Measurements from ENCODE around the gene TRIP13. TPM values are rescaled to one million over a fixed set of nuclear protein-coding genes. Genes with fewer than 3 reads are reported as not detected.
A peak's percentile ranks its signal among the peaks of the same experiment; 100 is the strongest.
"Not testable (repeated sequence)": the region's sequence is repeated elsewhere in the genome, so short reads cannot be mapped to it uniquely, and the experiment has no call there.

The TRIP13 gene
- total RNA-seq, 1 donor from 2014 or later: 18.2 TPM

GRCh38 chr5:935510-936084 lies 42.9 kb downstream of the TRIP13 start:
- TF ChIP-seq CTCF (conservative IDR thresholded peaks at IDR 0.05): no peak
- Mint-ChIP-seq H3K27me3 (peaks cover 11% of the 10 kb centered on the region), H3K4me3 (no peak overlapping the region), H3K4me1 (ENCODE audit: unreplicated experiment) (peaks cover 5% of the 10 kb centered on the region), H3K36me3 (no peaks in the 10 kb centered on the region), H3K27ac (no peak overlapping the region), H3K9me3 (no peaks in the 10 kb centered on the region)
- DNase-seq (ENCODE audit: extremely low spot score, unreplicated experiment): no peak

DNA sequence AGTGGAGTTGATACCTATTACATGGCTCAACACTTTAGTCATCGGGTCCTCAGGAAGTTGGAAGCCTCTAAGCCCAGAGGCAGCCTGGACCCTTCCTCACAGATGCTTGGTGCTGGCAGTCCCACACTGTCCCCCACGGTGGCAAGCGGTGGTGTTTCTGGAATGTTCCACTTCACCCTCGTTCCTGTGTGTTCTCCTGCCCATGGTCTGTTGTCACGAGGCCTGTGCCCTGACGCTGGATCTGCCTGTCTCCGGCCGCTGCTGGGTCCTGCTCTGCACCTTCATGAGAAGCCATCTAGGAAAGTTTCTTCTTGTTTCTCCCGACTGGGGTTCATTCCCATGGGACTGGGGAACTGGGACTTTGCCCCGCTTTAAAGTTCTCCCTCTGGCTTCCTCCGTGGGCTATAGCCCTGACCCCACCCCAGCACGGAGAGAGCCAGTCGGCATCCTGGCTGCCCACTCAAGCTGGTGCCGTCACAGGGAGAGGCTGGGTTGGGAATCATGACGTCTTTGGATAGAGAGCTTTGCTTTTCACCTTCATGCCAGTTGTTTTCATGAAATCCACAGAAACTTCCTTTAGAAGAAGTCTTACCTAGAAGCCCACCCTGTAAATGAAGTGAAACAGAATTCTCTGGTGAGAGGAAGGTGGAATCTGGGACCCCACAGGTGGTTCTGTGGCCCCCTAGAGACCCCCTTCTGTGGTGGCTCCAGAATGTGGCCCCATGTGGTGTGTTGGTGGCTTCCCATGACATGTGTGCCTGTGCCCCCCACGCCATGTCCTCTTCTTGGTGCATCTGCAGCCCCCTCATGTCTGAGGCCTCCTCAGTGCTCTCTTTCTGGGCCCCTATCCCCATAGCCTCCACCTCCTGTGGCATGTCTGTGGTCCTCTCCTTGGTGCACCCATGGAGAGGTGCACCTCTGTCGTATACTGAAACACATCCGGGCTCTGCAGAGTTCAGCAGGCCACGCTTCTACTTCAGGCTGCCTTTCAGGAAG lies 43.8 kb downstream of the TRIP13 start:
- Mint-ChIP-seq H3K4me1 (ENCODE audit: unreplicated experiment) (peaks cover 3% of the 10 kb centered on the region), H3K27ac (no peak overlapping the region), H3K36me3 (no peaks in the 10 kb centered on the region), H3K4me3 (no peak overlapping the region), H3K27me3 (peaks cover 8% of the 10 kb centered on the region), H3K9me3 (no peaks in the 10 kb centered on the region)
- TF ChIP-seq CTCF (conservative IDR thresholded peaks at IDR 0.05): no peak
- peak; percentile 57 for DNase-seq (ENCODE audit: extremely low spot score, unreplicated experiment)

GRCh38 chr5:937151-937924 lies 44.7 kb downstream of the TRIP13 start:
- Mint-ChIP-seq H3K9me3 (no peaks in the 10 kb centered on the region), H3K4me1 (ENCODE audit: unreplicated experiment) (peaks cover 7% of the 10 kb centered on the region), H3K27ac (no peak overlapping the region), H3K36me3 (no peaks in the 10 kb centered on the region), H3K27me3 (peaks cover 9% of the 10 kb centered on the region), H3K4me3 (no peak overlapping the region)
- peak; percentile 61 for DNase-seq (ENCODE audit: extremely low spot score, unreplicated experiment)
- TF ChIP-seq CTCF (conservative IDR thresholded peaks at IDR 0.05): no peak

DNA sequence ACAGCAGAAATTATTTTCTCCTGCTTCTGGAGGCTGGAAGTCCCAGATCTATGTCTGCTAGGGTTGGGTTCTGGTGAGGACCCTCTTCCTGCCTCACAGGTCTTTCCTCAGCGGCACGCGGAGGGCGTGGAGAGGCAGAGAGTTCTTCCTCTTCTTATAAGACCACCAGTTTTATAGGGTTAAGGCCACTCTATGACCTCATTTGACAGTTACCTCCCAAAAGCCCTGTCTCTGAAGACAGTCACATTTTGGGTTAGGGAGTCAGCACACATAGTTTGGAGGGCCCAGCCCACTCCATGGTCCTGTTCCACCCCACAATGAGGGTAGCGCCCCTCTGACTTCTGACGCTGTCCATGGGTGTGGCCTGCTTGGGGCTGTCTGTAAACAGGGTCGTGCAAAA lies 46.7 kb downstream of the TRIP13 start:
- Mint-ChIP-seq H3K27me3 (peaks cover 21% of the 10 kb centered on the region), H3K4me3 (no peak overlapping the region), H3K4me1 (ENCODE audit: unreplicated experiment) (peaks cover 14% of the 10 kb centered on the region), H3K27ac (no peak overlapping the region), H3K9me3 (no peaks in the 10 kb centered on the region), H3K36me3 (no peaks in the 10 kb centered on the region)
- TF ChIP-seq CTCF (conservative IDR thresholded peaks at IDR 0.05): no peak
- DNase-seq (ENCODE audit: extremely low spot score, unreplicated experiment): peak; percentile 49

DNA sequence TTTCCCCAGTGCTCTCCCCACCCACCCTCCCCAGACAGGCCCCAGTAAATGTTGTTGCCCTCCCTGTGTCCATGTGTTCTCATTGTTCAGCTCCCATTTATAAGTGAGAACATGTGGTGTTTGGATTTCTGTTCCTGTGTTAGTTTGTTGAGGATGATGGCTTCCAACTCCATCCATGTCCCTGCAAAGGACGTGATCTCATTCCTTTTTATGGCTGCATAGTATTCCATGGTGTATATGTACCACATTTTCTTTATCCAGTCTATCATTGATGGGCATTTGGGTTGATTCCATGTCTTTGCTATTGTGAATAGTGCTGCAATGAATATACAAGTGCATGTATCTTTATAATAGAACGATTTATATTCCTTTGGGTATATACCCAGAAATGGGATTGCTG lies 48.1 kb downstream of the TRIP13 start:
- not testable (repeated sequence) for H3K36me3 Mint-ChIP-seq; H3K9me3 Mint-ChIP-seq; H3K27ac Mint-ChIP-seq; H3K4me3 Mint-ChIP-seq; DNase-seq (ENCODE audit: extremely low spot score, unreplicated experiment)
- Mint-ChIP-seq H3K27me3 (peaks cover 30% of the 10 kb centered on the region), H3K4me1 (ENCODE audit: unreplicated experiment) (peaks cover 22% of the 10 kb centered on the region)
